Transverse colon (tissue), 4 donors: ENCODE measurements around the gene WDR74.

Source experiments
- CTCF ChIP-seq, 5 experiments: fragments of 200-600 bp in 3 of 5; fragments of 450-650 bp in 2 of 5; sonication (generic) in 3 of 5; IDR thresholded peaks; 1 replicate in 2 of 5; 2 replicates in 3 of 5; pipeline ENCODE4 v1.5.1; 2016 to 2017; ENCODE audit warnings: antibody characterized with exemption in 5 of 5, inconsistent platforms in 3 of 5, mild to moderate bottlenecking in 2 of 5, moderate library complexity in 1 of 5
- EP300 ChIP-seq: sonication (generic); formaldehyde crosslinking; IDR thresholded peaks from one replicate; pipeline ENCODE4 v1.6.1; 2017; ENCODE audit warnings: antibody characterized with exemption, low read depth
- POLR2AphosphoS5 ChIP-seq, 3 donors: sonication (generic); formaldehyde crosslinking; IDR thresholded peaks; one replicate each; pipeline ENCODE4 v1.6.1; 2016; ENCODE audit warnings: antibody characterized with exemption in 3 of 3

GRCh38 chr11:62883673-62884072, 44.3 kb upstream of the WDR74 start:
- TF ChIP-seq CTCF (IDR thresholded peaks at IDR 0.05) (no peak), EP300 (no peak), POLR2AphosphoS5 (IDR thresholded peaks at IDR 0.05) (no peak)
